Breast epithelium (tissue), 3 donors: ENCODE data around the gene WDR93.

Source experiments
- CTCF ChIP-seq, 3 donors: fragments of 450-650 bp; IDR thresholded peaks; one replicate each; pipeline ENCODE4 v1.5.1; 2016 to 2017; ENCODE audit warnings: antibody characterized with exemption in 3 of 3, mild to moderate bottlenecking in 3 of 3, moderate library complexity in 3 of 3
- POLR2A ChIP-seq: fragments of 450-650 bp; IDR thresholded peaks from one replicate; pipeline ENCODE4 v1.6.1; 2016; ENCODE audit warnings: antibody characterized with exemption, mild to moderate bottlenecking, moderate library complexity

GRCh38 chr15:89656116-89656815 lies 34.3 kb upstream of the WDR93 start:
- TF ChIP-seq POLR2A (no peak), CTCF (IDR thresholded peaks at IDR 0.05) (no peak)
